ENCODE data around the gene PADI1.
"Not testable (repeated sequence)": the region's sequence is repeated elsewhere in the genome, so short reads cannot be mapped to it uniquely, and the experiment has no call there.

Gene PADI1

GRCh38 chr1:17218939-17219338 is 14.0 kb downstream of the PADI1 start:
- no peak for DNase-seq

GRCh38 chr1:17220287-17220686 is 15.4 kb downstream of the PADI1 start:
- no peak for DNase-seq

DNA sequence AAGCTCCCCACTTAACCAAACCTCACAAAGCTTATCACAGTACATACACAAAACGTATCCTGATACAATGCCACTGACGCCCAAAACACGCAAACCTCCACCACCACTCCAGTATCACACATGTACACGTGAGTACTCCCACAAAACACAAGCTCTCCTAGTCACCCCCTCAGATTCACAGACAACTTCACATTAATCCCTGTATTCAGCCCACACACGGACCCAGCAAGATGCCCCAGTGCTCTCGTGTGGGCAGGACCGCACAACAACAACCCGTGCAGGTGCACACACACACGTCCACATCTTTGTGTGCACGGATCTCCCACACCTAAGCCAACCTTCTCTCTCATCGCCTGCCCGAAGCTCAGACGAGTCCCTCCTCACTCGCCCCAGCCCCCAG is 17.6 kb downstream of the PADI1 start:
- no peak for DNase-seq

GRCh38 chr1:17224434-17224833 is 19.5 kb downstream of the PADI1 start:
- no peak for DNase-seq

- no peak for DNase-seq
Observed at GRCh38 chr1:17225140-17225539, 20.2 kb downstream of the PADI1 start.

DNA sequence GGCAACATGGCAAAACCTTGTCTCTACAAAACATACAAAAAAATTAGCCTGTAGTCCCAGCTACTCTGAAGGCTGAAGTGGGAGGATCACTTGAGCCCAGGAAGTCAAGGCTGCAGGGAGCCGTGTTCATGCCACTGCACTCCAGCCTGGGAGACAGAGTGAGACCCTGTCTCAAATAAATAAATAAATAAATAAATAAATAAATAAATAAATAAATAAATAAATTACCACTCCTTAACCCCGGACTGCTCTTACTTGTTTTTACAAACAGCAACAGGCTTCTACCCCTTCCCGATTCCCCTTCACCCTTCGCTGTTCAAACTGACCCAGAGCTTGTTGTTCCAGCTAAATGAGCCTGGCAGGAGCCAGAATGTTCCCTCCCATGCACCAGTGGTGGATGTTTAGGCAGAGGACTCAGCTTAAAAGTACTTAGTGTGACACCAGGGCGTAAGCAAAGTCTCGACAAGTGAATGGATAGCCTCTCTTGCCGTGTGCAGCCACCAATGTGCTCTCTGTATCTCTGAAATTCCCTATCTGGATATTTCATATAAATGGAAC is 22.5 kb downstream of the PADI1 start:
- DNase-seq, result no peak

GRCh38 chr1:17228619-17229018 is 23.7 kb downstream of the PADI1 start:
- no peak for DNase-seq

DNA sequence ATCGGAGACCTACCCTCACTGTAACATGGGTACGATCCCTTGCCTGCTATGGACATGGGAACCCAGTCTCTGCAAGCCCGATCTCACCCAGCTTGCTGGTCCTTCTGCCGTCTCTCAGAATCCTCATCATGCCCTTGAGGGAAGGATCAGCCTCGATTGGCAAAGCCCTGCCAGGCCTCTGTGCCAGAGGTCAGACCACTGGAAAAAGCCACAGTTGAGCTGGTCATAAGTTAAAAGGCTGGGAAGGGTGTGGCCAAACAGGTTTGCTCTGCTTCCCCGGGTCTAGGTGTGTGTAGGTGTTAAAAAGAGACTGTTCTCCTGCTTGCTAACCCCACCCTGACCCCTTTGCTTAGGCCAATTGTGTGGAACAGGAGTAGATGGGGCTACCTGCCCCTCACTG is 24.5 kb downstream of the PADI1 start:
- no peak for DNase-seq

DNA sequence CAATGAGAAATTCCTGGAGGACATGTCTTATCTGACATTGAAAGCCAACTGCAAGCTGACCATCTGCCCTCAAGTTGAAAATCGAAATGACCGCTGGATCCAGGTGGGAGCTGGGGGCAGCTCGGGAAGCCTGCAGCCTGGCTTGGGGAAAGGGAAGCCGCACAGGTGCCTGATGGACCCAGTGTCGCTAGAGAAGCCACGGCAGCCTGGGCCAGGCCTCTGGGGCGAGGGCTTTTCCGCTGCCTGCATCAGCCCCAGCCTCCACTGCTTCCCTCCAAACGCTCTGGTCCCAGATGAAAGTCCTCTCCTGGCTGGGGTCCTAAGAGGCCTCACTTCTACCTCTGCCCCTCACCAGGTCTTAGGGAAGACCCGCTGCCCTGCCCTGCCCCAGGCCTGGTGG is 25.2 kb downstream of the PADI1 start:
- no peak for DNase-seq

- DNase-seq, result no peak
Observed at GRCh38 chr1:17230671-17231310, 25.9 kb downstream of the PADI1 start.

GRCh38 chr1:17232759-17233661 is 28.1 kb downstream of the PADI1 start:
- no peak for DNase-seq

DNA sequence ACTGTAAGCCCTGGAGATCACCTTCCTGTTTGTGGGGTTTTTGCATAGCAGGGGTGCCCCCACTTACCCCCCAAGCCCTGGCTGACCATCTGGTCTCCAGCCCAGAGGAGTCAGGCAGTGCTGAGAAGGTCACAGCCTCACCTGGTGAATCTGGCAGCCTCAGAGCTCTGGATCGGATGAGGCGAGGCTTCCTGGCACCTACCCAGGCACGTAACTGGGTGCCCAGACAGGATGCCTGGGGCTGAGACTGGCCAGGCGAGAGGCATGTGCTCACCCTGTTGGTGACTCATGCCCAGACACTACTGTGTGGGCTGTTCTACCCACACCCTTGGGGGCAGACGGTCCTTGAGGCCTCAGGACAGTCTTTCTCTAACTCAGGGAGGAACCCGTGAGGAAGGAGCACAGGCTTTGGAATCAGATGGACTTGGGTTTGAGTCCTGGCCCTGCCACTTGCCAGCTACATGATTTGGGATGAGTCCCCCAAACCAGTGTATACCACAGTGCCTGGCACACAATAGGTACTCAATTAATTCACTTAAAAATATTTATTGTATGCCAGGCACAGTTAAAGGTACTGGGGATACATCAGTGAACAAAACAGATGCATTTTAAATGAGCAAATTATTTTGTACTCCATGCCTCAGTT is 28.9 kb downstream of the PADI1 start:
- no peak for DNase-seq

GRCh38 chr1:17234405-17234804 is 29.5 kb downstream of the PADI1 start:
- no peak for DNase-seq

DNA sequence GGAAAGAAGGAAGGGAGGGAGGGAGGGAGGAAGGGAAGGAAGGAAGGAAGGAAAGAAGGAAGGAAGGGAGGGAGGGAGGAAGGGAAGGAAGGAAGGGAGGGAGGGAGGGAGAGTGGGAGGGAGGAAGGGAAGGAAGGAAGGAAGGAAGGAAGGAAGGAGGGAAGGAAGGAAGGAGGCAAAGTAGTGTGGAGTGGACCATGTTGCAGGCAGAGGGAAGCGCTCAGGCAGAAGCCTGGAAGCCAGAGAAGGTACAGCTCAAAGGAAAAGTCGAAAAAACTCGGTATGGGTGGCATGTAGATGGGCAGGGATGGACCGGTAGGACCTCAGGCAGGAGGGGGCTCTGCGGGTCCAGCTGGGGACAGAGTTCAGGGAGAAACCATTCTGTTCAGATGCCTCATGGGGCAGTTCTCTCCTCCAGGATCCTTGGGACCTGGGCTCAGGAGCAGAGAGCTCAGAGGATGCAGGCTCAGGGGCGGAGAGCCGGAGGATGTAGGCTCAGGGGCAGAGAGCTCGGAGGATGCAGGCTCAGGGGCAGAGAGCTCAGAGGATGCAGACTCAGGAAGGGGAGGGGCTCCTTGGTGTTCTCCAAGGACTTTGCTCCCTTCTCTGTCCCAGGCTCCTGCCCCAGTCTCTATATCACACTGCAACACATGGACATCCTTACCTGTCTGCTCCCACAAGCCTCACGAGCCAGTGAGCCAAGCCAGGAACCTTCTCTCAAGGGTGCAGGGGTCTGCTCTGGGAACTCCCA is 30.4 kb downstream of the PADI1 start:
- DNase-seq, result no peak

DNA sequence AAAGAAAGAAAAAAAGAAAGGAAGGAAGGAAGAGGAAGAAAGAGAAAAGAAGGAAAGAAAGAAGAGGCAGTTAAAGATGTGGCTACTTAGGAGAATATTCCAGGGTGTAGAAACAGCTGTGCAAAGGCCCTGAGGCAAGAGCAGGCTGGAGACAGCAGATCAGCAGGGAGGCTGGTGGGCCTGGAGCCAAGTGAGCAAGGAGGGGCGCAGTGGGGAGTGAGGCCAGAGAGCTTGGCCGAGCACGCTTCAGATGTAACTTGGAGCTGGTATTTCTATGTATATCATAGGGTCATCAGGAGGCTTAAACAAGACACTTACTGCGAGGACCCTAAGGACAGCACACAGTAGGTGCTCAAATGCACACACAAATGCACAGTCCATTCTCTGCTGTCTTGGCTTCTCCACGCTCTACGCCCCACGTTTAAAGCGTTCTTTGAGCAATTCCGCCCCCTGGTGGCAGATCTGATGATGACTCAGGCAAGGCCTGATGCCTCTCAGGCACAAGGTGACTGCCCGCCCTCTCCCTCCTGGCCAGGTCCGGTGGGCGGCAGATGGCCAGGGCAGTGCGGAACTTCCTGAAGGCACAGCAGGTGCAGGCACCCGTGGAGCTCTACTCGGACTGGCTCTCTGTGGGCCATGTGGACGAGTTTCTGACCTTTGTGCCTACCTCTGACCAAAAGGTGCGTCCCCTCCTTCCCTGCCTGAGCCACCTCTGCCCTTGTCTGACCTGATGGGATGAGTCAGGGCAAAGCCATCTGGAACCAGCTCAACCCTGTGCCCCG is 32.0 kb downstream of the PADI1 start:
- peak; percentile 84 for DNase-seq

DNA sequence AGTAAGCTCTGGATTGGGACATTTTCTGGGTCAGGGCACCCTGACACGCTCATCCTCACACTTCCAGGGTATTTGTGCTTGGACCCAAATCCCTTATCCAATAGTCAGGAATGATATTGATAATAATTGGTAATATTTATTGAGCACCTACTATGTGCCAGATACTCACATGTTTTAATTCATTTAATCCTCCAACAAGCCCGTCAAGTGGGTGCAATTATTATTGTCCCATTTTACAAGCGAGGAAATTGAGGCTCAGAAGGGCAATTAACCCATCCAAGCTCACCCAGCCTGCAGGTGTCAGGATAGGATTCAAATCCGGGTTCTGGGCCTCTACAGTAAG is 32.6 kb downstream of the PADI1 start:
- DNase-seq, result no peak

DNA sequence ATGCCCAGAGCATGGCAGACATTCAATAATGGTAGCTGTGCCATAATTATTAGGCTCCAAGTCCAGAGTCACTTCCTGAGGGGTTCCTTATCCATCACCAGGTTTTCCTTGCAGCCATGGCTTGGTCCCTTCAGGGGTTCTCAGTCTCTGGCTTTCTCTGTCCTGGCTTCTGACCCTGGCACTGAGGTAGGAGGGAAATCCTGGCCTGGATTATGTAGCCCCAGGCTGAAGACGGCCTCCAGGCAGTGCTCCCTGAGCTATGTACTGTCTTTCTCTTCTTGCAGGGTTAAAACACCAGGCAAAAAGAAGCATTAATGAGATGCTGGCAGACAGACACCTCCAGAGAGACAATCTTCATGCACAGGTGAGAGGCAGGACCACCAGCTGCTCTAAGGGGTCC is 34.5 kb downstream of the PADI1 start:
- peak; percentile 6 for DNase-seq

GRCh38 chr1:17241011-17241779 is 36.3 kb downstream of the PADI1 start:
- not testable (repeated sequence) for DNase-seq

DNA sequence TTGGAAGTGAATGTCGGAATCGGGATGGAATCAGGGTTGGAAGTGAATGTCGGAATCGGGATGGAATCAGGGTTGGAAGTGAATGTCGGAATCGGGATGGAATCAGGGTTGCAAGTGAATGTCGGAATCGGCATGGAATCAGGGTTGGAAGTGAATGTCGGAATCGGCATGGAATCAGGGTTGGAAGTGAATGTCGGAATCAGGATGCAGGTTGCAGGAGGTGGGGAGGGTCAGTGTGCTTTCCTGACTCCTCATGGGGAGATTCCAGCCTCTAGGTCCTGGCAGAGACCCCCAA is 36.8 kb downstream of the PADI1 start:
- not testable (repeated sequence) for DNase-seq

DNA sequence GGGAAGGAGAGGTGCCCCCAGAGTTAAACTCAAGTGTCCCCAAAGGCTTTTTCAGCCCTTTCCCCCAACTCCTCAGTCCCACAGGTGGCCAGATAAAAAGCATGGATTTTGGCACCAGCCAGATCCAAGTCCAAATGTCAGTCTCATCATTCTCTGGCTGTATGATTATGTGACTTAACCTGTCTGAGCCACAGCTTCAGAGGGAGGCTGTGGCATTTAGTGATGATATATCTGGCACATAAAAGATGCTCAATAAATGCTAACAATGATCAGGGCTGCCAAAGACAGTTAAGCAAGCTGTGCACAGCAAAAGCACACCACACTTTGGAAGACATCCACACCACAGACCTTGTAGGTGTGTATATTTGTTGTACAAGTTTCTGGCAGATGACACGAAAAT is 38.3 kb downstream of the PADI1 start:
- no peak for DNase-seq

Measured in stimulated activated CD4-positive, alpha-beta T cell treated with anti-CD3 and anti-CD28 coated beads, Interleukin-1b, Interleukin-23, amount 100 ng/mL, for 48 hours (primary cell).